Hematopoietic multipotent progenitor cell (in vitro differentiated cells): Measurements from ENCODE around the gene RUNX1. TPM values are rescaled to one million over a fixed set of nuclear protein-coding genes. Genes with fewer than 3 reads are reported as not detected.

Source experiments
- DNase-seq, 3 donors: peaks; one replicate each; pipeline ENCODE4 v3.0.0-alpha.2; 2011 to 2015; ENCODE audit warnings: low read depth in 2 of 3, low spot score in 2 of 3
- total RNA-seq: library from RNA; depleted of rRNA; stranded (reverse); fragments of >200 nt; gene quantifications from one replicate; pipeline ENCODE4 v1.2.3, GENCODE V29; 2012

Gene RUNX1
- total RNA-seq, 1 donor, result 192 TPM

DNA sequence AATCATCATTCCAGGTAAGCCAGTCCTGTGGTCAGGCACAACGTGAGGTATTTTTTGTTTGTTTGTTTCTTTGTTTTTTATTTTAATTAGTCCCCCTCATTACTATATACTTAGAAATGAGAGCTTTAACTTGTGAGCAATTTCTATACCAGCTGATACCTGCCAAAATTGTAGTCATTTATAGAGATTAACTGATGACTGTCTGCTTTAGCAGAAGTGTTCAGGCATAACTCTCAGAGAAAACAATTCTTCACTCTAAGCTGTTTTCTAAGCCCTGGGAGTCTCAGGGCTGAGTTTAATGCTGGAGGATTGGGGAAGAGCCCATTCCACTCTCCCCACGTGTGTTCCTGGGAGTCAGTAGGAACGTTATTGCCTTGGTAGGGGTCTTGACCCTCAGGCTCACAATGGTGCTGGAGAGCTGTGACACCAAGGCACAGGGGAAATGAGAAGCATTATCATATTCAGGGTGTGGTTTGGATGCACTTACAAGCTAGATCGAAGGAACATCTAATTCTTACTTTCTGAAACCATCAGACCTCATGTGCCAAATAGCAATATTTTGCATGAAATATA lies 212.1 kb downstream of the RUNX1 start:
- DNase-seq, result no peak

DNA sequence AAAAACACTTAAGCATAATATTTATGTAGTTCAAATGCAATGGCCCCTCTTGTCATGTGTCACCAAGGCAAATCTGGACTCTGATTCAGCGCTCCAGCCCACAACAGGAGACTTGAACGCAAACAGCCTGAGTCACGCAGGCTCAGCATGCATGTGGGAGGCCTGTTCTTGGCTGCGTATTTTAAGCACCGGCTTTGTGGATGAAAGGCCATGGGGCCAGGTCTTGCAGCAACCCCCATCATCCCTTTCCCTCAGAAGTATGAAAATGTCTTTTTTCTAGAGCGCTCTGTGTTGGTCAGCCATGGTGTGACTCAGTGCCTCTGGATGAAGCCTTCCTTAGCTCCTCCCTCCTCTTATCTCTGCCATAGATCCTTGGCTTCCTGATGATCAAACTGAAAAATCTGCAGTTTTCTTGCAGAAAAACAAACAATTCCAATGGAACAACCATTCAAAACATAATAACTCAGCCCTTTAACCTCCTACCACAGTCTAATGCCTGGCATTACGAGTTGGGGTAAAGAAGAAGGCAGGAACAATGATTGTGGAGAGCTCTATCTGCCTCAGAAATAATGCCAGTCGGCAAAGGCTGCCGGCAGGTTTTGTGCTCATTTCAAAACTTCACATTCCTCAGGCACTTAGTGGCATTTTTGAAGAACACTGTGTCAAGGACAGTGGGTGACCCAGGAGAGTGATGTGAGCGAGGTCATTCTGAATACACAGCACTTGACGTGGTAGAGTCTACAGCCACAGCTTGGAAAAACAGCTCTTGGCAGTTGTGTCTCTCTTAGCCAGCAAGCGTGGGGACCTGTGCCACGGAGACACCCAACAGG lies 212.8 kb downstream of the RUNX1 start:
- no peak for DNase-seq

GRCh38 chr21:34835526-34835925 lies 213.6 kb downstream of the RUNX1 start:
- DNase-seq, result no peak

DNA sequence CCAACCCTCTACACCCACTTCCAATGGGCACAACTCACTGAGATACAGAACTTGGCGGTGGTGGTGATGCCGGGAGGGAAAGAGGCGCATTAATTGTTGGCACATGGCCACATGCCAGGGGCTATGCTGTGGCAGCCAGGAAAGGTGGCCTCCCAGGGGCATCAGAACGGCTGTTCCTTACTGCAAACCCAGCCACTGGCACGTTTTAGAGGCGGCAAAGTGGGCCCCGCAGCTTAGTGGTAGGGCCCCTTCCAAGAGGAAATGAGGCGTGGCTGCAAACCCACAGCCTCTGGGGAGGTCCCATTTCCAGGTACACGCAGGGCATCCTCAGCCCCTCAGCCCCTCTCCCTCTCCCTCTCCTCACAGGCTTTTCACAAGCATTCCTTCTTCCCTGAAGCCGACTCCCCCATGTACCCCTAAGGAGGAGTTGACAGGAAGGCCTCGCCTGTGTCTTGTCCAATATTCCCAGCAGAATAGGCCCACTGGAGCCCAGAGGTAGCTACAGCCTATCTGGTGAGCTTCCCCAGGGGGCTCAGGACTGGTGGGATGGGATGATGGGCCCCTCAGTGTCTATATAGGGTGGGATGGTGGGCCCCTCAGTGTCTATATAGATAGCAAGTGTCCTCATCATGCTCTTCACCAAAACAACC lies 214.1 kb downstream of the RUNX1 start:
- DNase-seq, result no peak

- no peak for DNase-seq
Measured at GRCh38 chr21:34834290-34834689, 214.8 kb downstream of the RUNX1 start.

DNA sequence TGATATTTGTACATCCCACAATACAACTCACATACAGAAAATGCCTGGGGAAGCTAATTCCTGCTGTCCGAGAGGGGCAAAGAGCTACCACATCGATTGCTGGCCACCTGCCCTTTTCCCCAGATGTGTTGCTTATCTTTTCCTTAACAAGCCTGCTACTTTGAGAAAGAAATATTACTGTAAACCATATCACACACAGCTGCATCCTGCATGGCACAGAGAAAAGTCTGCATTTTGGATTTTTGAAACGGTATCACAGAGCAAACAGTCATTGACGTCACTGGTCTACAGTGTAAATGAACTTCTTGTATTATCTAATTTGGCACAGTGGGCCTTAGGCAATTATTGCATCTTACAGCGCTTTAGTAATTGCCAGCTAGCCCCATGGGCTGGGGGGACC lies 215.6 kb downstream of the RUNX1 start:
- DNase-seq, result no peak

GRCh38 chr21:34830386-34831170 lies 218.5 kb downstream of the RUNX1 start:
- DNase-seq, result no peak

- no peak for DNase-seq
Measured at GRCh38 chr21:34827445-34828235, 221.5 kb downstream of the RUNX1 start.

DNA sequence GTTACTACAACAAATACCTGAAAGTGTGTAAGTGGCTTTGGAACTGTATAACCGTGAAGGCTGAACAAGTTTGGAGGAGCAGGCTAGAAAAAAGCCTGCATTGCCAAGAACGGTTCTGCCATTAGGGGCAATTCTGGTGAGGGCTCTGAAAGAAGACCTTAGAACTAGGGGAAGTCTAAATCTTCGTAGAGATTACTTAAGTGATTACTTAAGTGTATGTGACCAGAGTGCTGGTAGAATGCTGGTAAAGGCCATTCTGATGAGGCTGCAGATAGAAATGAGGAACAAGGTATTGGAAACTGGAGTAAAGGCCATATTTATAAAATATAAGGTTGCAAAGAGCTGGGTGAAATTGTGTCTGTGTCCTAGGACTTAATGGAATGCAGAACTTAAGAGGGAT lies 222.3 kb downstream of the RUNX1 start:
- no peak for DNase-seq

DNA sequence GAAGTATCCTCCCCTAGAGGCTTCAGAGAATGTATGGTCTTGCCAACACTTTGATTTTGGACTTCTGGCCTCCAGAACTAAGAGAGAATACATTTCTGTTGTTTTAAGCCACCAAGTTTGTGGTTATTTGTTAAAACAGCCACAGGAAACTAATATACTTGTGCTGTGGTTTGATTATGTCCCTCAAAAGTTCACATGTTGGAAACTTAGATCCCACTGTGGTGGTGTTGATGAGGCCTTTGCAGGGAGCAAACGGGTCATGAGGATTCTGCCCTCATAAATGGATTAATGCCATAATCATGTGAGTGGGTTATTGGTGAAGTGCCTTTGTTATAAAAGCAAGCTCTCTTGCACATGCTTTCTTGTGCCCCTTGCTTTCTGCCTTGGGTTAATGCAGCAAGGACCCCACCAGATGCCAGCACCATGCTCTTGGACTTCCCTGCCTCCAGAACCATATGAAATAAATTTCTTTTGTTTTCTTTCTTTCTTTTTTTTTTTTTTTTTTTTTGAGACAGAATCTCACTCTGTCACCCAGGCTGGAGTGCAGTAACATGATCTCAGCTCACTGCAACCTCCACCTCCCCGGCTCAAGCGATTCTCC lies 223.1 kb downstream of the RUNX1 start:
- DNase-seq, result no peak

- DNase-seq, result no peak
Measured at GRCh38 chr21:34825101-34825500, 224.0 kb downstream of the RUNX1 start.

DNA sequence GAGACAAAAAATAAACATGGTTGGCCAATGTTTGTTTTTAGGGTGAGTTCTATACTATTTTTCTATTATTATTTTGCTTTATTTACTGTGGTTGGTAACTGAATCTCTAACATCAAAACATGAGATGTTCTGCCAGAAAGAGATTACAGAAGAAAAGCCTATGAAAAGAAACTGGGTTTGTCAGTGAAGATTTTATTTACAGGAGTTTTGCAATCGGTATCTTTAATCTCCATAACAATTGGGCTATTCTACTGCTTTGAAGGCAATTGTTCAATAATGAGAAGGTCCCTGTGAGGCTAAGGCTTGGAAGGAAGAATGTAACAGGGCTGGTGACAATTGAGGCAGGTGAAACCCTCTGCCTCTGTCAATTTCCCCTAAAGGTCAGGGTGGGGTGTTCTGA lies 224.8 kb downstream of the RUNX1 start:
- DNase-seq, result no peak

- no peak for DNase-seq
Measured at GRCh38 chr21:34822942-34823341, 226.2 kb downstream of the RUNX1 start.

DNA sequence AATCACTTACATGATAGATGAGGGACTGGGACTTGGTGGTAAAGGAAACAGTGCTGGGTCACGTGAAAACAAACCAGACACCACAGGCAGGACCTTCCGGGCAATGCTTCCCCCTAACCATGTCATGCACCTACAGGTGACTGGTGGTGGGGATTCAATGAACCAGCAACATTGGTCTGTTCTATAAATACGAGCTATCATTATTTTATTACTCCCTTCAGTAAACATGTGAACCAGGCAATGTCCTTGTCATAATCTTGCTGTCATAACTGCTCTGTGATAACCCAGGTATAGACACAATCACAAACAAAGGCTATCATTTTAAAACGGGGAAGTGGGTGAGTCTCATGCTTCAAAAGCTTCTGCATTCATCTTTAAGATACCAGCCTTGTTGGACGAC lies 226.9 kb downstream of the RUNX1 start:
- no peak for DNase-seq

- DNase-seq, result no peak
Measured at GRCh38 chr21:34821717-34822116, 227.4 kb downstream of the RUNX1 start.

DNA sequence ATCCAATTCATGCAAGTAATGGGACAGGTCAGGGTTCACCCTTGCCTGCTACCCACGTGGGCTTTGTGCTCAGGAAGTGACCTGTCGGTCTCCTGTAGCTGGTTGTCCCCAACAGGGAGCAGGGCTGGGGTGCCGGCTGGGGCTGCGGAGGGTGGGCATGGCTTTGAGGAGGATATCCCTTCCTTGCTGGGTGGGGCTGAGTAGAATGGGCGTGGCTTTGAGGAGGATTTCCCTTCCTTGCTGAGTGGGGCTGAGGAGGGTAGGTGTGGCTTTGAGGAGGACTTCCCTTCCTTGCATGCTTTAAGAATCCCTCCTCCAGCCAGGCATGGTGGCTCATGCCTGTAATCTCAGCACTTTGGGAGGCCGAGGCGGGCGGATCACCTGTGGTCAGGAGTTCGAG lies 229.1 kb downstream of the RUNX1 start:
- DNase-seq, result no peak

DNA sequence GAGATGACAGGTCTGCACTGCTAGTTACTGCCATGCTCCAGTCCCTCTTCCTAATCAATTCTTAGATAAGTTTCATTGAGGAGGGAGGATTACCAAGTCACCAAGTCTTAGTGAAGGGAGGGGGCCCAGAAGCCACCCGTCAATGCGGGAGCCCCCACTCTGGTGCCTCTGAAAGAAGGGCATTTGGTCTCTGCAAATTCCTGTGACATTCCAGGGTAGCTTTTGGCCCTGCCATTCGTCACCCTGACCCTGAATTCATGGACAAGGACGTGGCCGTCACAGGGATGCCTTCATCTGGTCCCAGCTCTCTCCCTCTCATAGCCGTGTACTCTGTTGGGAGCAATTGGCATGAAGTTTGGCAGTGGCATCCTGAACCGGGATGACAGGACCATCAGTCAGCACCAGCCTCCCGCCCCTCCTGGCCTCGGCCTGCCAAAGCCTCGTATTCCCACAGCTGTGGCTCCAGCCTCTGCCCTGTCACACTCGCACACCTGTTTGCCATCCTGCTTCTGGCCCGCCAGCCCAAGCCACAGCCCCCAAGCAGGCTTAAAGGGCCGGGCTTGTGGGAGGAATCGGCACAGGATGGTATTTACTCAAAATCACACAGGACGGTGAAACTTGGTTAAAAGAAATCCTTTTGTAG lies 229.6 kb downstream of the RUNX1 start:
- DNase-seq, result no peak

GRCh38 chr21:34818662-34819158 lies 230.4 kb downstream of the RUNX1 start:
- DNase-seq, result no peak
